HG03558 (cell line): ENCODE results near the gene C10orf143.
A peak's percentile ranks its signal among the peaks of the same experiment; 100 is the strongest.
"Not testable (repeated sequence)": the region's sequence is repeated elsewhere in the genome, so short reads cannot be mapped to it uniquely, and the experiment has no call there.

Source experiments
- ATAC-seq: cut with Tn5 transposase; IDR thresholded peaks from one replicate; pipeline ENCODE4 v1.9.1; 2021; ENCODE audit warnings: moderate number of reproducible peaks; ENCODE audit not compliant: unreplicated experiment; ENCODE audit errors: extremely low read depth

The C10orf143 gene

GRCh38 chr10:130110246-130111112 lies at the start of gene C10orf143:
TSS of gene C10orf143 (minus strand) at chr10:130110830. CDS start at chr10:130110772, 58 bp downstream.
- peak; percentile 63 for ATAC-seq

GRCh38 chr10:130159192-130159794 lies 48.7 kb upstream of the C10orf143 start:
- ATAC-seq: no peak

GRCh38 chr10:130146042-130146441 lies 35.4 kb upstream of the C10orf143 start:
- ATAC-seq: no peak

GRCh38 chr10:130141878-130142277 lies 31.2 kb upstream of the C10orf143 start:
- peak; percentile 74 for ATAC-seq

- peak; percentile 20 for ATAC-seq
Measured at GRCh38 chr10:130141460-130141859, 30.8 kb upstream of the C10orf143 start.

- ATAC-seq: no peak
Measured at GRCh38 chr10:130141038-130141437, 30.4 kb upstream of the C10orf143 start.

- no peak for ATAC-seq
Measured at GRCh38 chr10:130140425-130140824, 29.8 kb upstream of the C10orf143 start.

- no peak for ATAC-seq
Measured at GRCh38 chr10:130138479-130138866, 27.8 kb upstream of the C10orf143 start.

- ATAC-seq: no peak
Measured at GRCh38 chr10:130137659-130138478, 27.2 kb upstream of the C10orf143 start.

GRCh38 chr10:130137090-130137448 lies 26.4 kb upstream of the C10orf143 start:
- ATAC-seq: no peak

- ATAC-seq: peak; percentile 65
Measured at GRCh38 chr10:130136226-130137089, 25.8 kb upstream of the C10orf143 start, which contains the start of gene GLRX3. TSS of gene GLRX3 (plus strand) at chr10:130136391. CDS start at chr10:130136421, 30 bp downstream.

GRCh38 chr10:130135676-130136225 lies 25.1 kb upstream of the C10orf143 start:
- no peak for ATAC-seq

GRCh38 chr10:130128922-130129321 lies 18.3 kb upstream of the C10orf143 start:
- ATAC-seq: no peak

GRCh38 chr10:130128062-130128781 lies 17.6 kb upstream of the C10orf143 start:
- ATAC-seq: no peak

GRCh38 chr10:130127364-130128061 lies 16.9 kb upstream of the C10orf143 start:
- peak; percentile 88 for ATAC-seq

GRCh38 chr10:130121486-130122079 lies 11.0 kb upstream of the C10orf143 start:
- no peak for ATAC-seq

GRCh38 chr10:130117535-130117934 lies 6.9 kb upstream of the C10orf143 start:
- not testable (repeated sequence) for ATAC-seq

GRCh38 chr10:130116942-130117341 lies 6.3 kb upstream of the C10orf143 start:
- ATAC-seq: not testable (repeated sequence)
